HUES48 (cell line): ENCODE data around the gene MMP15.
"Not testable (repeated sequence)": the region's sequence is repeated elsewhere in the genome, so short reads cannot be mapped to it uniquely, and the experiment has no call there.

Experiments used
- H3K27ac ChIP-seq: one replicate; pipeline ENCODE4 v1.7.0; 2013; ENCODE audit warnings: low read depth, low read length, inconsistent platforms
- H3K27me3 ChIP-seq: 2 replicates; pipeline ENCODE4 v1.6.1; 2013; ENCODE audit warnings: mild to moderate bottlenecking, low read length; ENCODE audit not compliant: control insufficient read depth, insufficient read depth
- H3K36me3 ChIP-seq: 2 replicates; pipeline ENCODE4 v1.6.1; 2013; ENCODE audit warnings: low read length; ENCODE audit not compliant: control insufficient read depth, insufficient read depth
- H3K4me1 ChIP-seq: 2 replicates; pipeline ENCODE4 v1.6.1; 2013; ENCODE audit warnings: mild to moderate bottlenecking, low read length; ENCODE audit not compliant: control insufficient read depth, insufficient read depth
- H3K4me3 ChIP-seq: 2 replicates; pipeline ENCODE4 v1.5.1; 2013; ENCODE audit warnings: mild to moderate bottlenecking, low read depth, low read length
- H3K9ac ChIP-seq: 2 replicates; pipeline ENCODE4 v1.6.1; 2013; ENCODE audit warnings: mild to moderate bottlenecking, low read depth, low read length, moderate library complexity
- H3K9me3 ChIP-seq: 2 replicates; pipeline ENCODE4 v1.6.1; 2013; ENCODE audit warnings: low read length; ENCODE audit not compliant: control insufficient read depth, insufficient read depth

Gene MMP15

GRCh38 chr16:58085171-58085570, 59.6 kb downstream of the MMP15 start:
- H3K27ac ChIP-seq: no peak overlapping the region
- H3K36me3 ChIP-seq: no peaks in the 10 kb centered on the region
- H3K4me3 ChIP-seq: no peak overlapping the region
- H3K4me1 ChIP-seq: peaks cover 13% of the 10 kb centered on the region; the same call in 1 of the 2 replicates
- no peaks in the 10 kb centered on the region for H3K9me3 ChIP-seq
- no peaks in the 10 kb centered on the region for H3K27me3 ChIP-seq
- H3K9ac ChIP-seq: no peak overlapping the region

GRCh38 chr16:58085584-58086251, 60.2 kb downstream of the MMP15 start:
- Histone ChIP-seq H3K9me3 (no peaks in the 10 kb centered on the region), H3K4me1 (peaks cover 13% of the 10 kb centered on the region; the same call in 1 of the 2 replicates)

GRCh38 chr16:58086381-58087208, 61.0 kb downstream of the MMP15 start:
- Histone ChIP-seq H3K4me1 (peaks cover 13% of the 10 kb centered on the region; the same call in 1 of the 2 replicates), H3K36me3 (no peaks in the 10 kb centered on the region), H3K9me3 (no peaks in the 10 kb centered on the region), H3K4me3 (no peak overlapping the region), H3K9ac (no peak overlapping the region), H3K27me3 (no peaks in the 10 kb centered on the region), H3K27ac (no peak overlapping the region)

More at GRCh38 chr16:58085584-58086251, 60.2 kb downstream of the MMP15 start:
- Histone ChIP-seq H3K4me3 (no peak overlapping the region), H3K27me3 (no peaks in the 10 kb centered on the region), H3K9ac (no peak overlapping the region), H3K36me3 (no peaks in the 10 kb centered on the region), H3K27ac (no peak overlapping the region)

GRCh38 chr16:58087209-58087913, 61.8 kb downstream of the MMP15 start:
- Histone ChIP-seq H3K4me3 (no peak overlapping the region), H3K36me3 (no peaks in the 10 kb centered on the region), H3K4me1 (peaks cover 13% of the 10 kb centered on the region; the same call in 1 of the 2 replicates), H3K27me3 (no peaks in the 10 kb centered on the region), H3K9ac (no peak overlapping the region), H3K9me3 (no peaks in the 10 kb centered on the region), H3K27ac (no peak overlapping the region)

GRCh38 chr16:58088091-58088490, 62.5 kb downstream of the MMP15 start:
- Histone ChIP-seq H3K9ac (no peak overlapping the region), H3K27me3 (no peaks in the 10 kb centered on the region), H3K4me1 (peaks cover 13% of the 10 kb centered on the region; the same call in 1 of the 2 replicates), H3K4me3 (no peak overlapping the region), H3K36me3 (no peaks in the 10 kb centered on the region), H3K9me3 (no peaks in the 10 kb centered on the region), H3K27ac (no peak overlapping the region)

GRCh38 chr16:58090396-58090795, 64.8 kb downstream of the MMP15 start:
- not testable (repeated sequence) for H3K27me3 ChIP-seq, H3K27ac ChIP-seq, H3K9ac ChIP-seq, H3K36me3 ChIP-seq, H3K9me3 ChIP-seq, H3K4me3 ChIP-seq, H3K4me1 ChIP-seq

GRCh38 chr16:58094026-58094425, 68.5 kb downstream of the MMP15 start:
- H3K36me3 ChIP-seq: no peaks in the 10 kb centered on the region
- H3K4me3 ChIP-seq: no peak overlapping the region
- no peak overlapping the region for H3K27ac ChIP-seq
- H3K27me3 ChIP-seq: no peaks in the 10 kb centered on the region
- H3K4me1 ChIP-seq: peaks cover 4% of the 10 kb centered on the region; the same call in 1 of the 2 replicates
- no peak overlapping the region for H3K9ac ChIP-seq
- no peaks in the 10 kb centered on the region for H3K9me3 ChIP-seq

- H3K36me3 ChIP-seq: no peaks in the 10 kb centered on the region
These were observed 69.4 kb downstream of the MMP15 start for GRCh38 chr16:58094791-58095574.

GRCh38 chr16:58095575-58095960, 70.0 kb downstream of the MMP15 start:
- H3K9ac ChIP-seq, H3K4me3 ChIP-seq, H3K4me1 ChIP-seq, H3K9me3 ChIP-seq, H3K27me3 ChIP-seq, H3K27ac ChIP-seq, H3K36me3 ChIP-seq: not testable (repeated sequence)

More at GRCh38 chr16:58094791-58095574, 69.4 kb downstream of the MMP15 start:
- no peak overlapping the region for H3K27ac ChIP-seq
- peaks cover 4% of the 10 kb centered on the region; the same call in 1 of the 2 replicates for H3K4me1 ChIP-seq
- H3K27me3 ChIP-seq: no peaks in the 10 kb centered on the region
- no peak overlapping the region for H3K9ac ChIP-seq
- H3K4me3 ChIP-seq: no peak overlapping the region
- H3K9me3 ChIP-seq: no peaks in the 10 kb centered on the region

- peaks cover 4% of the 10 kb centered on the region; the same call in 1 of the 2 replicates for H3K4me1 ChIP-seq
- no peak overlapping the region for H3K9ac ChIP-seq
These were observed 70.7 kb downstream of the MMP15 start for GRCh38 chr16:58096249-58096648.

More at GRCh38 chr16:58096249-58096648, 70.7 kb downstream of the MMP15 start:
- Histone ChIP-seq H3K4me3 (no peak overlapping the region), H3K9me3 (no peaks in the 10 kb centered on the region), H3K27me3 (no peaks in the 10 kb centered on the region), H3K27ac (no peak overlapping the region), H3K36me3 (no peaks in the 10 kb centered on the region)
